Measurements from ENCODE around the gene LAMP5.

LAMP5 gene

DNA sequence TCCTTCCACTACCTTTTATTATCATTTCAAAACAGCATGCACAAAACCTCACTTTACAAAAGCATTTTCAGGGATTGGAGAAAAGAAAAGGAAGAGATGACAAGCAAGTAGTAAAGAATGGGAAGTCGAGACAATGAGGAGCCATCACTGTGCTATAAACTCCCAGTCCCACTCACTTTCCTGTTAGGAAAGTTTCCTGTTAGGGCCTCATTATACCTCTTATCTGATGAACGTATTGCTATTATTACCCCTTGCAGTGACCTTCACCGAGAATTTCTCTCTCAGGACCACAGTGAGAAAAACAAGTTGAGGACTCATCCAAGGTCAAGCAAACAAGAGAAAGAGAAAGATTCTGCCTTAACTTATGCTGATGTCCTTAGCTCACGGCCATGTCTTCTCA, 28.8 kb downstream of the LAMP5 start:
- DNase-seq = no peak

DNA sequence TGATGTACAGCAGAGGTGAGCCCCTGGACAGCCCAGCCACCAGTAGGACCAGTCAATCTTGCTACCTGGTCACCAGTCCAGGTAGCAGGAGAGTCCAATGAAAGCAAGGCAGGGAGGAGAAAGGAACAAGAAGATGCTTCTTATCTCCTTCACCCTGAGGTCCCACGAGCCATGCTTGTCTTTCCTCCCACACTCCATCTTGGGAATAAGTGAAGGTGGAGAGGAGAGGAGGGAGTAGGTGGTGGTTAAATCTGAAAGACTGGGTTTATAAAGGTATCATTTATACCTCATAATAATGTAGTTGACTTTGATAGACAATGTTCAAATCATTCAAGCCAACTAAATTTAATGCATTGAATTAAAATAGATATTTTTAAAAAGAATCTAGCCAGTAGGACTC, 35.9 kb downstream of the LAMP5 start:
- no peak for DNase-seq

DNA sequence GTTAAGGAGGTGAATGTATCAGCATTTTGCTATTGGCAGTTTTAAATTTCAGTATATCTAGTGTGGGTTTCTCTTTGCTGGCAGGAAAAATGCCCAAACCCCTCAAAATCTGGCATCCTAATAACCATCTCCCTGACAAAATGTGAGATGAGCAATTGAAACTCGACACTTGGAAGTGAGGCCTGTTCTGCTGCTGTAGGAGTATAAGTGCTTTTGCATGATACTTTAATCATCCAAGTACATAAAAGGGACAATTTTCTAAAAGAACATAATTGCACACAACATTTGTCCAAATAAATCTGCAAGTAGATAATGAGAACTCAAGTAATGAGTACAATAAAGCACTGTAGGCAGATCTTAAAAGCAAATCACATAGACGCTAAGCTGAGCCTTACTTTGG, 36.5 kb downstream of the LAMP5 start:
- DNase-seq = no peak

GRCh38 chr20:9551808-9552550, 37.6 kb downstream of the LAMP5 start:
- no peak for DNase-seq

DNA sequence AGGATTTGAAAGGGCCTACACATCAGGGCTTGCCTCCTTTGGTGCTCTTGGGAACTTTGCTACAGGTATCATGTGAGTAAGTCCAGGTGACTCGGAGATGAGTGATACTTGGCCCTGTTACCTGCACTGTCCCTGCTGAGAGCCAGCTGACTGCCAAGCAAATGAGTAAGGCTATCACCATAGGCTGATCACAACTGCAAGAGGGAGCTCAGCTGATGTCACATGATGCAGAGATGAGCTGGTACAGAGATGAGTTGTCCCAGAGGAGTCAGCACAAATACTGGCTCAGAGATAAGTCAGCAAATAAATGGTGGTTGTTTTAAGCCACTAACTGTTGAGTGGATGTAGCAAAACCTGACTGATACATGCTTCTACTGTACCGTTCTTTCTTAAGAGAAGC, 41.4 kb downstream of the LAMP5 start:
- DNase-seq = no peak

GRCh38 chr20:9557411-9557810, 43.0 kb downstream of the LAMP5 start:
- no peak for DNase-seq

DNA sequence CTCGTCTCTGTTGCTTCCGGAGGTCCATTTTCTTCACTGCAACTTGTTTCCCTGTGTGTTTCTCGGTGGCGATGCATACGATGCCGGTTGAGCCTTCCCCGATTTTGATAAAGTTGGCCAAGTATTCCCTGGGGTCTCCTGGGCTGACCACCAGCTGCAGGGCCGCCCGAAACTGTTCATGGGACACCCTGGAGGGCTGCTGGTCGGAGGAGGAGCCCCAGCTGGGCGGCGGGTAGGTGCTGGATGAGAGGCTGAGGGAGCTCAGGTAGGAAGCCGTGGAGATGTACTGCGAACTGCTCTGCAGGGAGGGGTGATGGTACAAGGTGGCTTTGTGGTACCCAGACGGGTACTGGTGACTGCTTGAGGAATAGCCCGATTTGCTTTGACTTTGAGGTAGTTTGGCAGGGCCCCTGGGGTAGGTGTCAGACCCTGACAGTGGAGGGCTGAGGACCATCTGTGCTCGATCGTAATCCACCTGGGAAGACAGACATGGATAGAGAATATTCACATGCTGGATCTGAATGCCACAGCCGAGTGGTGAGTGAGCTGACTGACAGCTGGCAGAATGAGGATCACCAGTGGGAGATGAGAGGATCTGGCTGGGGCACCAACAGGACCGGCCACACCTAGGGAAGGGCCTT, 51.6 kb downstream of the LAMP5 start:
- DNase-seq = no peak

- no peak for DNase-seq
Measured at GRCh38 chr20:9566977-9567376, 52.6 kb downstream of the LAMP5 start.

- no peak for DNase-seq
Measured at GRCh38 chr20:9570612-9571011, 56.2 kb downstream of the LAMP5 start.

DNA sequence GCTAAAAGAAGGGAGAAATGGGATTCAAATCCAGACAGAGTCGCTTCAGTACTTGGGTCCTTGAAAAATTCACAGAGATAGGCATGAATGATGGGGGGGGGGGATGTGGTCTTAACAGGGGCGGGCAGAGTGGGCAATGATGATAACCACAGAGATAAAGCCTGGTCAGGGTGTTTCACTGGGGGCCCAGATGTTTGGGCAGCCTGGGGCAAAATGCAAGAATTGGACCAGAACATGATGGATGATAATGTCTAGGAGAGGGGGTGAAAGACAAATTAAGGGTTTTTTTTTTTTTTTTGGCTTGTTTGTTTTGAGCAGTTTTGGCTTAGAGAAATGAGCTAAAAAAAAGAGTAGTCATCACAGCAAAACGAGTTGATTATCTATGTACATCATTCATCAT, 57.4 kb downstream of the LAMP5 start:
- no peak for DNase-seq

DNA sequence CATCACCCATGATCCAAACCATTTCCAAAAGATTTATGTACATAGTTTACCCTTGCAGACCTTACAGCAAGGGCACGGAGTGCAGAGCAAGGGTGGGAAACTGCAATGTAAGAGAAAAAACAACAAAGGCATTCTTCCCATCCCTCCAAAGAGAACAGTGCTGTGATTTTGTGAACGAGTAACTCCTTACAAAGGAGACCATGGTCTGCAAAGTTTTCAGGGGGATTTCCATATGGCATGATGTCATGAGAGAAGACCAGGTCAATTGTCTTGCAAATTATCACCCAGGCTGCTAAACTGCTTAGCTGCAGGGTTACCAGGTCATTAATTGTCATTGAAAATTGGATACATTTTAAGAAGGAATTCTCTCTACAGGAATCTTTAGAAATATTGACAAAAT, 58.3 kb downstream of the LAMP5 start:
- no peak for DNase-seq

DNA sequence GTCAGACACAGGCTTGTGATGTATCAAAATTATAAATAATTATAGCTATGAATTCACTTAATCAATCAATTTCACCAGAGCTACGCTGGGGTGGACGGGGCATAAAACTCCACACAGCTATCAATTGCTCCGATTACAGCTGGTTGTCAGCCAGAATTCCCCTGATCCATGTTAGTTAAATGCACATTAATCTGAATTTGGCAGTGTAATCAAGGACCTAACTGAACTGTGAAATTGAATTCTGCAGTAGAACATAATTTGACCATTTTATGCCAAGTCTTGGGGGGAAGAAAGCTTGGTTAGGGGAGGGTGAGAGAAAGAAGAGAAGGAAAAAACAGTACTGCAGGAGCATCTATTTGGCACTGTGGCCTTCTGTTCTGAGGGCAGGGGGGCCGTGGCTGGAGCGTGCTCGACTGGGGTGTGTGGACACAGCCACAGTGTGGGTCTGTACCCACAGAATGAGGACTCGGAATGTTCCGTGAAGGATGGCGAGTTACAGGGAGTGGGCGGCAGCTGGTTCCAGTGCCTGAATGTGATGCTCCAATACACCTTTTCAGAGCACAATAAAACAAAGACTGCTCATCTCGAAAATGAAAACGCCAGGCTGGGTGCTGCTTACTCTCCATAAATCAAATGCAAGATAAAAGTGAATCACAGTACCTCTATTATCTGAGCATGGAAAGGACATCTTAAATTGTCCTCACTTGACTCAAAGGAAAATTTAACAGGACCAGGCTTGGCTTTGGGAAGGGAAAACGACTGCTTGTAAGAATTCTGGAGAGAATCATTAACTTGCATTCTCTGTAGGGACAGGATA, 59.2 kb downstream of the LAMP5 start:
- no peak for DNase-seq

DNA sequence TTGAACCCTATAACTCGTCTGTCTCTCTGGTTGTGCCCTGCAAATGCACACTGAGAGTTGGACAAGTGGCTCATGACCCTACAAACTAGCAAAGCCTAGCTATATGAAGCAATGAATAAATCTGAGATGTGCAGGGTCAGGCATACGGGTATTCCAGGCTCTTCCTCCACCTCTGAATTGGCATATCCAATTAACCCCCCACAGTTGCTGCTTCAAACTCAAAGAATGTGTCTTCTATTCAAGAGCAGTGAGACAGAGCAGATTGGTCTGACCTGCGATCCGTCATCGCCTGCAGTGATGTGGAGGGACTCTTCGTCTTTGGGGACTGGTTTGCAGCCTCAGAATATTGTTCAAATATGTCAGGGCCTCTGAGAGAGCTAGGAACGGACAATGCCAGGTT, 59.8 kb downstream of the LAMP5 start:
- DNase-seq = no peak

- DNase-seq = no peak
Measured at GRCh38 chr20:9574776-9575175, 60.4 kb downstream of the LAMP5 start.

DNA sequence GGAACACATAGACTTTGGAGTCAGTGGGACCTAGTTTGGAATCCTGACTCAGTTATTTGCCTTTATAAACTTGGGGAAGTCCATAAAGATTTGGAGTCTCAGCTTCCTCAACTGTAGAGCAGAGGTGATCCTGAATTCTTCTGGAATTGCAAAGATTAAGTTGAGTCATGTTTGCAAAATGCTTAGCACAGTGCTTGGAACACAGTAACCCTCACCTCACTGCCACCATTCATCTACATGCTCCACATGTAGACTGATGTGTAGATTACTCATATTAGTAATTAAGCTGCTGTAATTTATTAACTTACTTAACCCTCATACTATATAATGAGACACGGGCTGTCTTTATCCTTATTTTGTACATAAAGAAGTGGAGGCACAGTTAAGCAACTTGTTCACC, 61.4 kb downstream of the LAMP5 start:
- DNase-seq = no peak

GRCh38 chr20:9576695-9577094, 62.3 kb downstream of the LAMP5 start:
- no peak for DNase-seq

- no peak for DNase-seq
Measured at GRCh38 chr20:9577397-9577796, 63.0 kb downstream of the LAMP5 start.

DNA sequence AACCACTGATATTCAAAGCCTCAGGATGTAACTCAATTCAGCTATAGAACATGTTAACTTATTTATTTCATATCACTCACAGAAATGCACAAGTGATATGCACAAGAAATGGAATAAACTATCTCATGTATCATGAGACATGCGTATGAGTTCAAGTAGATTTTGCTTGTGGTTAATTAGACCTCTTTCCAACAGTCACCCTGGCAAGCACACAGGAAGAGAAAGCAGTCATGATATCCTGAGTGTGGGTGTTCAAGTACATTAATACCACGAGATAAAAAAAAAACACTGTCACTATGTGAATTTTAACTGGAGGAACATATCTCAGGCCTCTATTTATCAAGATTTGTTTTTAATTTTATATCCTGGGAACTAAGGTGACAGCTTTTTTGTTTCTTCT, 64.2 kb downstream of the LAMP5 start:
- no peak for DNase-seq

Data from right forelimb (tissue), 1 donor.